ENCODE measurements around the gene PPIF.

Gene PPIF

GRCh38 chr10:79360499-79361342 is 13.5 kb downstream of the PPIF start:
- DNase-seq (ENCODE audit: low spot score) (no peak), ATAC-seq (ENCODE audit: low read depth) (no peak)
- Histone ChIP-seq H3K4me1 (ENCODE audit: insufficient read depth, poor library complexity, severe bottlenecking) (no peaks in the 10 kb centered on the region), H3K27me3 (ENCODE audit: insufficient read depth, poor library complexity, severe bottlenecking) (no peaks in the 10 kb centered on the region), H3K27ac (ENCODE audit: poor library complexity, severe bottlenecking) (no peak overlapping the region), H3K4me3 (ENCODE audit: severe bottlenecking) (no peak overlapping the region), H3K36me3 (ENCODE audit: low read depth) (no peaks in the 10 kb centered on the region; the same call in 1 of the 2 replicates), H3K9me3 (ENCODE audit: severe bottlenecking) (no peaks in the 10 kb centered on the region)
- no peak for TF ChIP-seq CTCF (IDR thresholded peaks at IDR 0.05; ENCODE audit: poor library complexity, severe bottlenecking)

GRCh38 chr10:79361726-79362397 is 14.6 kb downstream of the PPIF start:
- ATAC-seq (ENCODE audit: low read depth) (no peak), DNase-seq (ENCODE audit: low spot score) (no peak)
- no peak overlapping the region for H3K4me3 ChIP-seq (ENCODE audit: severe bottlenecking)
- no peaks in the 10 kb centered on the region for H3K27me3 ChIP-seq (ENCODE audit: insufficient read depth, poor library complexity, severe bottlenecking)
- H3K4me1 ChIP-seq (ENCODE audit: insufficient read depth, poor library complexity, severe bottlenecking): no peaks in the 10 kb centered on the region
- H3K27ac ChIP-seq (ENCODE audit: poor library complexity, severe bottlenecking): no peak overlapping the region
- no peaks in the 10 kb centered on the region for H3K9me3 ChIP-seq (ENCODE audit: severe bottlenecking)
- TF ChIP-seq CTCF (IDR thresholded peaks at IDR 0.05; ENCODE audit: poor library complexity, severe bottlenecking): no peak
- H3K36me3 ChIP-seq (ENCODE audit: low read depth): no peaks in the 10 kb centered on the region

DNA sequence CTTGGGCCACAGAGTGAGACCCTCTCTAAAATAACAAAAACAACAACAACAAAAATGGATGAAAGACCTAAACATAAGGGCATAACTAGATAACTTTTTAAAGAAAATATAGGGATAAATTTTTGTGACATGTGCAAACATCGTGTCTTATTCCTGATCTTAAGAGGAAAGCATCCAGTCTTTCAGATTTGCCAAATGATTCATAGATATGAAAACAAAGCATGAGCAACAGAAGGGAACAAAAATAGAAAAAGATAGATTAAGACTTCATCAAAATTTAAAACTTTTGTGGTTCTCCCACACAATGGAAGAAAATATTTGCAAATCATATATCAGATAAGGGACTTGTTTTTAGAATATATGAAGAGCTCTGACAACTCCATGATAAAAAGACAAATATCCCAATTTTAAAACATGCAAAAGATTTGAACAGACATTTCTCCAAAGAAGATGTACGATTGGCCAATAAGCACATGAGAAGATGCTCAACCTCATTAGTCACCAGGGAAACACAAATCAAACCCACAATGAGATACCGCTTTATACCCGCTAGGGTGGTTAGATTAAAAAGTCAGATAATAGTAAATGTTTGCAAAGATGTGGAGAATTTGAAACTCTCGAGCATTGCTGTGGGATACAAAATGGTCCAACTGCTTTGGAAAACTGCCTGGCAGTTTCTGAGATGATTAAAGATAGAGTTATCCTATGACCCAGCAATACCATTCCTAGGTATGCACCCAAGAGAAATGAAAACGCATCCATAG is 20.3 kb downstream of the PPIF start:
- no peaks in the 10 kb centered on the region for H3K36me3 ChIP-seq (ENCODE audit: low read depth)
- no peaks in the 10 kb centered on the region for H3K4me1 ChIP-seq (ENCODE audit: insufficient read depth, poor library complexity, severe bottlenecking)
- H3K9me3 ChIP-seq (ENCODE audit: severe bottlenecking): no peaks in the 10 kb centered on the region
- H3K27ac ChIP-seq (ENCODE audit: poor library complexity, severe bottlenecking): no peak overlapping the region
- H3K4me3 ChIP-seq (ENCODE audit: severe bottlenecking): no peak overlapping the region
- ATAC-seq (ENCODE audit: low read depth) (no peak), DNase-seq (ENCODE audit: low spot score) (no peak)
- TF ChIP-seq CTCF (IDR thresholded peaks at IDR 0.05; ENCODE audit: poor library complexity, severe bottlenecking): no peak
- no peaks in the 10 kb centered on the region for H3K27me3 ChIP-seq (ENCODE audit: insufficient read depth, poor library complexity, severe bottlenecking)

GRCh38 chr10:79372871-79373270 is 25.6 kb downstream of the PPIF start:
- ATAC-seq (ENCODE audit: low read depth): no peak
- Histone ChIP-seq H3K27me3 (ENCODE audit: insufficient read depth, poor library complexity, severe bottlenecking) (no peaks in the 10 kb centered on the region), H3K4me1 (ENCODE audit: insufficient read depth, poor library complexity, severe bottlenecking) (no peaks in the 10 kb centered on the region), H3K9me3 (ENCODE audit: severe bottlenecking) (no peaks in the 10 kb centered on the region), H3K36me3 (ENCODE audit: low read depth) (no peaks in the 10 kb centered on the region), H3K27ac (ENCODE audit: poor library complexity, severe bottlenecking) (no peak overlapping the region), H3K4me3 (ENCODE audit: severe bottlenecking) (no peak overlapping the region)
- no peak for TF ChIP-seq CTCF (IDR thresholded peaks at IDR 0.05; ENCODE audit: poor library complexity, severe bottlenecking)
- DNase-seq (ENCODE audit: low spot score): no peak
